NOMO-1 treated with DMSO at 0.1 percent for 48 hours (cell line): ENCODE results near the gene INSR.
A peak's percentile ranks its signal among the peaks of the same experiment; 100 is the strongest.

Experiments
- DNase-seq: peaks from one replicate; lab custom pipeline; 2025; ENCODE audit not compliant: unreplicated experiment; lab: John Stamatoyannopoulos, UW

Gene INSR

DNA sequence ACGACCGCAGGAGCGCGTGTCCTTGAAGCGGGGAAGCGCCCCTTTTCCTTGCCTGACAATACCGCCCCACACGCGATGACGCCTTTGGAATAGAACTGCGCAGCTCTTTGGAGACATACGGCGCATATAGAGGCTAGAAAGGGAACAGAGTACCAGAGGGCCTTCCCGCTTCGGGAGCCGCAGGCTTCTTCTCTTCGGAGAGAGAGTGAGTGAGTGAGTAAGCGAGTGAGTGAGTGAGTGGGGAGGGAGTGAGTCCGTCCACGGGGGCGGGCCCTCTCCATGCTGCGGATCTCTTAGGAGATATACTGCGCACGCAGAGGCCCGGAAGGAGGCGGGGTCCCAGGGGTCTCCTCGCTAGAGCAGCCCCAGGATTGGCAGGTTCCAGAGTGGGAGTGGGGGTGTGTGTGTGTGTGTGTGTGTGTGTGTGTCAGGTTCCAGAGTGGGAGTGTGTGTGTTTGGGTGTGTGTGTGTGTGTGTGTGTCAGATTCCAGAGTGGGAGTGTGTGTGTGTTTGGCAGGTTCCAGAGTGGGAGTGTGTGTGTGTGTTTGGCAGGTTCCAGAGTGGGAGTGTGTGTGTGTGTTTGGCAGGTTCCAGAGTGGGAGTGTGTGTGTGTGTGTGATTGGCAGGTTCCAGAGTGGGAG is 97.0 kb downstream of the INSR start:
- DNase-seq, result peak; percentile 96

DNA sequence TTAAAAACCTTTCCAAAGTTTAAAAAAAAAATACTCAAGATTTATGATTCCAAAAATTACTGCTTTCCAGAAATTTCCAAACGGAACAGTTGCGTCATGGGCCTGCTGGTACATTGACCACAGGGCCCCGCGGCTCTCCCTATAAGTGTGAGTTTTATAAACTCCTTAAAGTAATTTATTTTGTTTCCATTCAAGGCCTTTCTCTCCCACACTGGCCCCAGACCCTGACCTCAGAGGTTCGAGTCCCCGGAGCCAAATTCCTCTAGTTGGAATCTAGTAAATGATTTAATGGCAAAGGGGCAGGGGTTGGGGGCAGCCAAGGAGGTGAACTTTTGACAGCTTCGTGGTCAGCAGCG is 97.5 kb downstream of the INSR start:
- no peak for DNase-seq

DNA sequence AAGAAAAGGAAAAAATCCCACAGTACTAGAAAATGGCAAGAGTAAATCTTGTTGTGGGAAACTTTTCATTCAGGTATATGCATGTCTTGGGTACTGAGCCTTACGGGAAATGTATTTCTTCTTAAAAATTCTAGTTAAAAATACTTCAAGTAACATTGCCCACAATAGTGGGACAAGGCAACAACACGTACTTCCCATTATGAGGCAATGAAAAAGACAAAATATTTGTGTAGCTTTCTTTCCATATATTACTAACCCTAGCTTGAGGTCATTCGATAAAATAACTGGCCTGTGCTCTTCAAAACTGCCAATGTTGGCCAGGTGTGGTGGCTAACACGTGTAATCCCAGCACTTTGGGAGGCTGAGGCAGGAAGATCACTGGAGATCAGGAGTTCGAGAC is 99.2 kb downstream of the INSR start:
- no peak for DNase-seq

DNA sequence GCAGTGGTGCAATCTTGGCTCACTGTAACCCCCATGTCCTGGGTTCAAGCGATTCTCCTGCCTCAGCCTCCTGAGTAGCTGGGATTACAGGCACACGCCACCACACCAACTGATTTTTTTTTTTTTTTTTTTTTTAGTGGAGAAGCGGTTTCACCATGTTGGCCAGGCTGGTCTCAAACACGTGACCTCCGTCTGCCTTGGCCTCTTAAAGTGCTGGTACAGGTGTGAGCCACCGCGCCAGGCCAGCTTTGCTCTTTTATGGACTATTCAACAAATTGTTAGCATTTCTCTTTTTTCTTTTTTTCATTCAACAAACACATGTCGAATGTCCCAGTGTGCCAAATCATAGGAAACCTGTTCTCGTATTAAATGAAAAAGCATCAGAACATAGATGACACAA is 99.6 kb downstream of the INSR start:
- DNase-seq, result no peak

DNA sequence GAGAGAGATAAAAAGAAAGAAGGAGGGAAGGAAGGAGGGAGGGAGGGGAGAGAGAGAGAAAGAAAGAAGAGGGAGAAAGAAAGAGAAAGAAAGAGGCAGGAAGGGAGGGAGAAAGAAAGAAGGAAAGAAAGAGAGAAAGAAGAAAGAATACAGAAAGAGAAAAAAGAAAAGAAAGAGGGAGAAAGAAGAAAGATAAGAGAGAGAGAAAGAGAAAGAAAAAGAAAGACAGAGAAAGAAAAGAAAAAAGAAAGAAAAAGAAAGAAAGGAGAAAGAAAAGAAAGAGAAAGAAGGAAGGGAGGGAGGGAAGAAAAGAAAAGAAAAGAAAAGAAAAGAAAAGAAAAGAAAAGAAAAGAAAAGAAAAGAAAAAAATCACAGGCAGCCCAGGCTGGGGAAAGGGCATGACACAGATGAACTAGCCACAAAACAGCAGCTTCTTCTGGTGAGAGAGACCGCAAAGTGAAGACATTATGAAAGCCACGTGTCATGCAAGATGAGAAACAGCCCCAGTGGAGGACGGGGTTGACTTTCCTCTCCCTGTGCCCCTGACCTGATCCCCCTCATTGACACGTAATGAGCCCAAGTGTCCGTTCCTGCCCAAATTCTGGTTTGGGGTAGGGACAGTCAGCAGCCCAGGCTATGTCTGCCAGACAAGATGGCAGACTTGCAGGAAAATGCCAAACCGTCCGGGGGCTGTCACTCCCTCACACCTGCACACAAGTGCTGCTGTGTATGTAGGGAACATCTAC is 102.1 kb downstream of the INSR start:
- peak; percentile 81 for DNase-seq

DNA sequence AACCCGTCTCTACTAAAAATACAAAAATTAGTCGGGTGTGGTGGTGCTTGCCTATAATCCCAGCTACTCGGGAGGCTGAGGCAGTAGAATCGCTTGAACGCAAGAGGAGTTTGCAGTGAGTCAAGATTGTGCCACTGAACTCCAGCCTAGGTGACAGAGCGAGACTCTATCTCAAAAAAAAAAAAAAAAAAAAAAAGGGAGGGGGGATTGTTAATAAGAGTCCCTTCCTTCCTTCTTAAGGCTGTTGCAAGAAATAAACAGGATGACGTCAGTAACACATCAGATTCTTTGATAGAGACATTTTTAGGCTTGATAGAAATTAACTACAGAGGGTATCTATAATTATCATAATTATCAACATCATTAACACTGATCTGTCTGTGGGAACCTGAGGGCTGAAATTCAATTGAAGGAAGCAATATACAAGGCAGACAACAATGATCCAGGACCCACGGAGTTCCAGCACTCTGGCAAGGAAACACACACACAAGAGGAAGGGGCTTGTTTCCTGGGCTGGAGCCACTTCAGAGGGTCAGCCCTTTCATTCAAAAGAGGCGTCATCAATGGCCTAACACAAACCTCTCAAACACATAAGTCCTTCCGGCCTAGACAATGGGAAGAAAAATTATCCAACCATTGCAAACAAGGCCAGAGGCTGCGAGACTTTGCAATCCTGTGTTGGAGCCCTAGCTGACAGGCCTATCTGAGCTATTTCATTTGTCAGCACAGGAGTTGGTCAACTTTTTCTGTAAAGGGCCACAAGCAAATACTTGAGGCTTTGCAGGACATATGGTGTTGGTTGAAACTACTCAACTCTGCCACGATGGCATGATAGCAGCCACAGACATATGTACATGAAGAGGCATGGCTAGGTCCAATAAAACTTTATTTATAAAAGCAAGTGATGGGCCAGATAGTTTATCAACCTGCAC is 105.2 kb downstream of the INSR start:
- no peak for DNase-seq

DNA sequence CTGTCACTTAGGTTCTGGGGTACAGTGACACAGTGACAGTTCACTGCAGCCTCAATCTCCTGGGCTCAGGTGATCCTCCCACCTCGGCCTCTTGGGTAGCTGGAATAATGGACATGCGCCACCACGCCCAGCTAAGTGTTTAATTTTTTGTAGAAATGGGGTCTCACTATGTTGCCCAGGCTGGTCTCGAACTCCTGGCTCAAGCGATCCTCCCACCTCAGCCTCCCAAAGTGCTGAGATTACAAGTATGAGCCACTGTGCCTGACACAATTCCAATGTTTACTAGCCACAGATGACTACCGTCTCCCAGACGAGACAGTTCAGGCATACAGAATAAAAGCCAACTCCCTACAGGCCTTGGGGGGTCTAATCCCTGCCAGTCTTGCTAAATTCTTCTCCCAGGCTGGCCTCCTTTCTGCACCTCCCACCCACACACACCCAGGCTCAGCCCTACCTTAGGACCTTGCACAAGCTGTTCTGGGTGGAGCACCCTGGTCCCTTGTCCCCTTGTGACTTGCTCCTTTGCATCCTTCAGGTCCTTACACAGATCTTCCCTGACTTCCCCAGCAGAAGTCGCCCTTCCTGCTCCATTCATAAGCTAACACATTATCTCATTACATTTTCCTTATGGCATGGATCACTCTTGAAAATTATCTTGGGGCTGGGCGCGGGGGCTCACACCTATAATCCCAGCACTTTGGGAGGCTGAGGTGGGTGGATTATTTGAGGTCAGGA is 106.4 kb downstream of the INSR start:
- DNase-seq, result no peak

DNA sequence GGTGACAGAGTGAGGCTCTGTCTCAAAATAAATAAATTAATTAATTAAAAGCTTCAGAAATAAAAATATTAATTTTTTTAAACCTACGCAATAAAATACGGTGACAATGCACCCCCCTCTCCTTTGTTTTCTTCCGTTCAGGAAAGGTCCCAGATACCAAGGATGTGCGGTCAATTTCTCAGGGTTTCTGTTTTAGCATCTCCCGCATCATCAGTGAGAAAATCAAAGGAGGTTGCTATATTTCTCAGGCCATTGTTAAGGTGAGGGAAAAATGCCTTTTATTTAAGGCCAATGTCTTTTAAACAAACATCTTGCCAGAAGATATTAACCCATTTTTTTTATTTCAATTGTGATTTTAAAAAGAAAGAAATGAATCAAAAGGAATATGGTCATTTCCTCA is 111.7 kb downstream of the INSR start:
- no peak for DNase-seq

DNA sequence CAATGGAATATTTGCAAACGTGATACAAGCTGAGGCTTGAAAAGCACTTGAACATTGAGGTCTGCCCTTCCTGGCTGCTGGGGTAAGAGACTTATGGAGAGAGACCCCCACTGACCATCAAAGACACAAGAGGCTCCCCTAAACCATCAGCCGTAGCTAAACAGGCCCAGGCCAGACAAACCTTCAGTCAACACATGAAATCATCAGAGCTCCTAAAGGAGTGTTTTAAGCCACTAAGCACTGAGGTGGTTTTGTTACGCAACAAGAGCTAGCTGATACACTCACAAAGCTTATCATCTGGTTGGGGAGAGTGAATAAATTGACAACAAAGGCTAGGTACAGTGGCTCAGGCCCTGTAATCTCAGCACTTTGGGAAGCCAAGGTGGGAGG is 114.3 kb downstream of the INSR start:
- DNase-seq, result no peak

DNA sequence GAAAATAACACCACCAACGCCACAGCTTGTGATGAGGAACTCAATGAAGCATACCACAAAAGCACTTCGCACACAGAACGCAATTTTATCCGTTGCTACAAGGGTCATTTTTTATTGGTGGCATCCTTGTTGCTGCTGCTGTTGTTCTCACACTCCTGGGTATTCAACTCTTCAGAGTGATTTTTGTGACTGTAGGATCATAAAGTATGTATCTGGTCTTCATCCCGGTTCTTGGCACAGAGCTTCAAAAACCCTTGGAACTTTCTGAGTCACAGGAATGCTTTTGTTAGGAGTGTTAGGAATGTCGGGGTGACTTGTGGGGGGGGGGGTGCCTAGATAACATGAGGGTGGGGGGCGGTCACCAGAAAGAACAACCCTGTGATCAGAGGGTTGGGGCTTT is 116.3 kb downstream of the INSR start:
- no peak for DNase-seq

DNA sequence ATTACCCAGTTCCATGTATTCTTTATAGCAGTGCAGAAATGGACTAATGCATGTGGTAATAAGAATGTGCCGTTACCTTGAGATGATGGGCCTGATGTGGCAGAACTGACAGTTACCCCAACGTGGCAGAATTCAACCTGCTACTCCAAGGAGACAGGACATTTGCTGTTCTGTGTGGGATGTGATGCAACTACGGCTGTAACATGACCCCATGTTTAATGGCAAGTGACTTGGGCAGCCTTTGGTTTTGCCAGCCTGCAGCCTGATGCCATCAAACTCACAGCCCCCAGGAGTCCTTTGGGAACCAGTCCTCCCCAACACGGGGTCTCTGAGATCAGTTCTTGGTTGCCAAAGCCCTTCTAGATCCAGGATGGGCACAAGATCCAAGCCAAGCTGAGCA is 117.4 kb downstream of the INSR start:
- no peak for DNase-seq

DNA sequence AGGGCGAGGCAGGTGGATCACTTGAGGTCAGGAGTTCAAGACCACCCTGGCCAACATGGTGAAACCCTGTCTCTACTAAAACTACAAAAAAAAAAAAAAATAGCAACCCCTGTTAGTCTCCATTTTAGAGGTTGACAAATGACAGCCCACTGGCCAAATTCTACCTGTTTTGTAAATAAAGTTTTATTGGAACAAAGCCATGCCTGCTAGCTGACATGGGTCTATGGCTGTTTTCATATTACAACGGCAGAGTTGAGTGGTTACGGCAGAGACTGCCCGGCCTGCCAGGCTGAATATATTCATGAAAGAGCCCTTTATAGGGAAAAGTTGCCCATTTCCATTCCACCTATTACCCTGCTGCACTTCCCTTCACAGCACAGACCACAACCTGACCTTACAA is 121.4 kb downstream of the INSR start:
- no peak for DNase-seq

DNA sequence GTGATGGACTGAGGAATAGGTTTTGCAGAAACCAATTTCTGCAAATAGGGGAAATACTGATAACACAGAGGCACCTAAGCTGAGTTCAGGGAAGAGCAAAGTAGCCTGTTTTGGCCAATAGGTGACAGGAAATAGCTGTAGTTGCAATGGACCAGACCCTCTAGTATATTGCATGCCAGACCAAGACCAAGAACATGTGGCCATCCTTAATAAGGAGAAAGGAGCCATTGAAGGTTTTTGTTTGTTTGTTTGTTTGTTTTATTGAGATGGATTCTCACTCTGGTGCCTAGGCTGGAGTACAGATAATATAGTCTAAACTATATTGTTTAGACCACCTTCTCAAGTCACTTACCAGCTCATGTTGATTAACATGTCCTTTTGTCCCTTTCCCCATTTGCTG is 123.2 kb downstream of the INSR start:
- DNase-seq, result no peak

DNA sequence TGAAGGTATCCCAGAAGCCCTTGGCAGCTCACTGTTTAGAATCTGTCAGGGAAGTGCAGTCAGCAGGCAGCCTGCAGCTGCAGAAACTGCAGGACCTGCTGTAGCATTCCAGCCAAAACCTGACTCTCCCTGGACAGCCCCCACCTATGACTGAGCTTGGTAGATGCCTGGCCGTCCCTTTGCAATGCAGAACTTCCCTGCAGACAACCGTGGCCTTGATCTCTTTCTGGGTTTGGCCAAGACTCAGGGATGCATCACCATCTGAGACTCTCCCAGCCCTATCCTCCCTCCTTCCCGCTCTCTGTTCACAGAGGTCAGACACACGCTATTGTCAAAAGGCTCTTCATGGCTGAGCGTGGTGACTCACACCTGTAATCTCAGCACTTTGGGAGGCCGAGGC is 125.3 kb downstream of the INSR start:
- DNase-seq, result no peak

DNA sequence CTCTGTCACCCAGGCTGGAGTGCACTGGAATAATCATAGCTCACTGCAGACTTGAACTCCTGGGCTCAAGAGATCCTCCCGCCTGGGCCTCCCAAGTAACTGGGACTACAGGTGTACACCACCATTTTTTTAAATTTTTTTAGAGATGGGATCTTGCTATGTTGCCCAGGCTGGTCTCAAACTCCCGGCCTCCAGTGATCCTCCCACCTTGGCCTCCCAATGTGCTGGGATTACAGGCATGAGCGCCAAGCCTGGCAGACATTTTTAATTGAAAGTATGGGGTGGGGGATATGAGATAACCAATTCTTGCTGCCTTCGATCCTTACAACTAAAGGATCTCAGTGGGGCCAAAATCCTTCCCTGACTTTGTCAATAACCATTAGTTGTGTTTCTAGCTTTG is 132.9 kb downstream of the INSR start:
- DNase-seq, result no peak

DNA sequence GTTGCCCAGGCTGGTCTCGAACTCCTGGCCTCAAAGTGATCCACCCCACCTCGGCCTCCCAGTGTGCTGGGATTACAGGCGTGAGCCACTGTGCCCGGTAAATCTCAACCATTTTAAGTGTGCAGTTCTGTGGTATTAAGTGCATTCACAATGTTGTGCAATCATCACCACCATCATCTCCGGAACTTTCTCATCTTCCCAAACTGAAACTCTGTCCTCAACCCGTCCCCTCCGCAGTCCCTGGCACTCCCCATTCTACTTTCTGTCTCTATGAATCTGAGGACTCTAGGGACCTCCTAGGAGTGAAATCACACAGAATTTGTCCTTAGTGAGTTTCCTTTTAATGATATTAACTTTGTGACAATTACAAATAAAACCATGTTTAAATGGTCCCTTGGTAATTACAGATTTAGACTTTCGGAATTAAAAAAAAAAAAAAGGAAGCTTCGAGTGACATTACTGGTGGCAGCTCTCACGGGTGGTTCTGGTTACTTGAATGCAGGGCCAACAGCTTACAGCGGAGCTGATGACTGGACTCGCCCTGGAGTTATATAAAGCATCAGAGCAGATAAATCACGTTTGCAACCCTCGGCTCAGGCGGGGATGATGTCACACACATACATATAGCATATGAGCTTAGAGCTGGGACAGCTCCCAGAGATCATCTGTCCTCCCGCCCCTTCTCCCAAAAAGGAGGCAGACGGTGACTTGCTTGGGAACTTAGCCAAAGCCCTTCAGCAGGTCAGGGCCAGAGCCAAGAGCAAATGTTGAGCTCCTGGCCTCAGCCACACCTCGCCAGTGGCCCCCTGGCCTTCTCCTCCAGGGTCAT is 134.9 kb downstream of the INSR start:
- DNase-seq, result peak; percentile 92

DNA sequence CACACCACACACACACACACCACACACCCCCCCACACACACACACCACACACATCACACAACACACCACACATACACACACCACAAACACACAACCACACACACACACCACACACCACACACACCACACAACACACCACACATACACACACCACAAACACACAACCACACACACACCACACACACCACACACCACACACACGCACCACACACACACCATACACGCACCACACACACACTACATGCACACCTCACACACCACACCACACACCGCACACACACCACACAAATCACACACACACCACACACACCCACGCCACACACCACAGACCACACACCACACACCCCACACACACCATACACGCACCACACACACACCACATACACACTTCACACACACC is 141.2 kb downstream of the INSR start:
- DNase-seq, result no peak

DNA sequence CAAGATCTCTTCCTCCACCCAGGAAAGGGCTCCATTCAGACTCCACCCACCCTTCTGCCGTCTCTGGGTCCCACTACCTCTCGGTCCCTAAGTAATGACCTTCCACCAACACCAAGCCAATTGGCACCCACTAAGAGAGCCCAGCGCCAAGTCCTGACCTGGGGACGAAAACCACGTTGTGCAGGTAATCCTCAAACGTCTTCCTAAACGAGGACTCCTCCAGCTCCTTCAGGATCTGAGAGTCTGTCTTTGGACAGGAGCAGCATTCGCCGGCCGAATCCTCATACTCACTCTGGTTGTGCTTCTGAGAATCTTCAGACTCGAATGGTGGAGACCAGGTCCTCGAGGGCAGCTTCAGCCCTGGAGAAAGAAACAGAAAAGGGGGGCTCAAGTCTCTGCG is 141.6 kb downstream of the INSR start:
- no peak for DNase-seq

DNA sequence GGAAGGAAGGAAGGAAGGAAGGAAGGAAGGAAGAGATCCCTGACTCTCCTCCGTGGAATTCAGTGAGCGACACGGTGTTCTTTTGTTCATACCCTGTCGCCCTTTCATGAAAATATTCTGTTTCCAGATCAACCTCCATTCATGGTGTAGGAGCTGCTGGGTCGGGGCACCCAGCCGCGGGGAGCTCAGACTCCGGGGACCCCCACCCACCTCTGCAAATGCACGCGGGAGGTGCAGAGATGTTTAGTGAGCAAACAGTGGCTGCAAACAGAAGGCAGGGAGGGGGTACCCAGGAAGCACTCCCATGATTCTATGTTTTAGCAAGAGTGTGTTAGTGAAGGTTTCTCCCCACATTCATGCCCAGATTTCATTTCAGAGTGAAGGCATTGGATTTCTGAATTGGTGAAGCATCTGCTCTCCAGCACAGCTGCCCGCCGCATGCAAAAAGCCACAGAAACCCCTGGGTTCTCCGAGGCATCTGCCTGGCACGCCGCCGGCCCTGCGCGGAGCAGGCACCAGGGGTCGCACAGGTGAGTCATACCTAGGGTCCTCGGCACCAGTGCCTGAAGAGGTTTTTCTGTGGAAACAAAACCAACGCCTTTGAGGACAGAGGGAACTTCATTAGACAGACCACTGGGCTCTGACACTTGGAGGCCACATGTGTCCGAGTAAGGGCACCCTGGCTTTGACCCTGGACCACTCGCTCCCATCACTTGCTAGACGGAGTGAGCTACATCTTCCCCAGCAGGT is 144.1 kb downstream of the INSR start:
- DNase-seq, result no peak
